ENCODE measurements around the gene PINLYP.
A peak's percentile ranks its signal among the peaks of the same experiment; 100 is the strongest.

Gene PINLYP

GRCh38 chr19:43616306-43616705 is 40.7 kb downstream of the PINLYP start:
- Histone ChIP-seq H3K27me3 (ENCODE audit: insufficient read depth, low read length) (no peaks in the 10 kb centered on the region), H3K9me3 (ENCODE audit: insufficient read depth, low read depth, low read length) (no peaks in the 10 kb centered on the region), H3K9ac (ENCODE audit: low read depth, low read length) (no peak overlapping the region), H3K36me3 (ENCODE audit: insufficient read depth, low read depth, low read length) (peaks cover 26% of the 10 kb centered on the region), H3K4me1 (ENCODE audit: insufficient read depth, low read length) (no peaks in the 10 kb centered on the region; the same call in 1 of the 2 replicates), H3K4me3 (ENCODE audit: low read length) (no peak overlapping the region; the same call in 1 of the 2 replicates), H3K27ac (ENCODE audit: low read length) (no peak overlapping the region)

- Histone ChIP-seq H3K27me3 (ENCODE audit: insufficient read depth, low read length) (no peaks in the 10 kb centered on the region), H3K4me3 (ENCODE audit: low read length) (no peak overlapping the region), H3K9me3 (ENCODE audit: insufficient read depth, low read depth, low read length) (no peaks in the 10 kb centered on the region), H3K9ac (ENCODE audit: low read depth, low read length) (no peak overlapping the region), H3K36me3 (ENCODE audit: insufficient read depth, low read depth, low read length) (peaks cover 22% of the 10 kb centered on the region), H3K4me1 (ENCODE audit: insufficient read depth, low read length) (no peaks in the 10 kb centered on the region; the same call in 1 of the 2 replicates), H3K27ac (ENCODE audit: low read length) (no peak overlapping the region)
Observed at GRCh38 chr19:43616954-43617353, 41.4 kb downstream of the PINLYP start.

- peak overlapping the region; percentile 81 for H3K9ac ChIP-seq (ENCODE audit: low read depth, low read length)
- no peaks in the 10 kb centered on the region for H3K9me3 ChIP-seq (ENCODE audit: insufficient read depth, low read depth, low read length)
- peak overlapping the region; percentile 71 for H3K4me3 ChIP-seq (ENCODE audit: low read length)
- H3K27me3 ChIP-seq (ENCODE audit: insufficient read depth, low read length): no peaks in the 10 kb centered on the region
- peak overlapping the region; percentile 57 for H3K27ac ChIP-seq (ENCODE audit: low read length)
- no peaks in the 10 kb centered on the region; the same call in 1 of the 2 replicates for H3K4me1 ChIP-seq (ENCODE audit: insufficient read depth, low read length)
- H3K36me3 ChIP-seq (ENCODE audit: insufficient read depth, low read depth, low read length): peaks cover 2% of the 10 kb centered on the region
Observed at GRCh38 chr19:43618921-43619261, 43.3 kb downstream of the PINLYP start.

GRCh38 chr19:43619262-43620060 is 43.9 kb downstream of the PINLYP start, which contains the start of gene ZNF428:
TSS of gene ZNF428 (minus strand) at chr19:43619629. CDS start at chr19:43614304, 5,325 bp downstream.
- Histone ChIP-seq H3K36me3 (ENCODE audit: insufficient read depth, low read depth, low read length) (no peaks in the 10 kb centered on the region; the same call in 1 of the 2 replicates), H3K27me3 (ENCODE audit: insufficient read depth, low read length) (no peaks in the 10 kb centered on the region), H3K9me3 (ENCODE audit: insufficient read depth, low read depth, low read length) (no peaks in the 10 kb centered on the region), H3K9ac (ENCODE audit: low read depth, low read length) (peak within 1 kb of the TSS; percentile 81), H3K4me1 (ENCODE audit: insufficient read depth, low read length) (no peaks in the 10 kb centered on the region; the same call in 1 of the 2 replicates), H3K4me3 (ENCODE audit: low read length) (peak within 1 kb of the TSS; percentile 71), H3K27ac (ENCODE audit: low read length) (peak within 1 kb of the TSS; percentile 57)

- peak overlapping the region; percentile 57 for H3K27ac ChIP-seq (ENCODE audit: low read length)
Observed at GRCh38 chr19:43620061-43621001, 44.7 kb downstream of the PINLYP start.

GRCh38 chr19:43622070-43622469 is 46.5 kb downstream of the PINLYP start:
- Histone ChIP-seq H3K27me3 (ENCODE audit: insufficient read depth, low read length) (peaks cover 4% of the 10 kb centered on the region; the same call in 1 of the 2 replicates), H3K27ac (ENCODE audit: low read length) (no peak overlapping the region), H3K4me1 (ENCODE audit: insufficient read depth, low read length) (no peaks in the 10 kb centered on the region; the same call in 1 of the 2 replicates), H3K9me3 (ENCODE audit: insufficient read depth, low read depth, low read length) (no peaks in the 10 kb centered on the region), H3K9ac (ENCODE audit: low read depth, low read length) (no peak overlapping the region), H3K36me3 (ENCODE audit: insufficient read depth, low read depth, low read length) (no peaks in the 10 kb centered on the region; the same call in 1 of the 2 replicates), H3K4me3 (ENCODE audit: low read length) (no peak overlapping the region)

More at GRCh38 chr19:43620061-43621001, 44.7 kb downstream of the PINLYP start:
- Histone ChIP-seq H3K36me3 (ENCODE audit: insufficient read depth, low read depth, low read length) (no peaks in the 10 kb centered on the region; the same call in 1 of the 2 replicates), H3K4me3 (ENCODE audit: low read length) (peak overlapping the region; percentile 71; the same call in 1 of the 2 replicates), H3K27me3 (ENCODE audit: insufficient read depth, low read length) (no peaks in the 10 kb centered on the region), H3K4me1 (ENCODE audit: insufficient read depth, low read length) (no peaks in the 10 kb centered on the region; the same call in 1 of the 2 replicates), H3K9ac (ENCODE audit: low read depth, low read length) (peak overlapping the region; percentile 81; the same call in 1 of the 2 replicates), H3K9me3 (ENCODE audit: insufficient read depth, low read depth, low read length) (no peaks in the 10 kb centered on the region)

GRCh38 chr19:43622956-43623355 is 47.4 kb downstream of the PINLYP start:
- H3K36me3 ChIP-seq (ENCODE audit: insufficient read depth, low read depth, low read length): no peaks in the 10 kb centered on the region; the same call in 1 of the 2 replicates
- no peak overlapping the region for H3K9ac ChIP-seq (ENCODE audit: low read depth, low read length)
- no peak overlapping the region for H3K4me3 ChIP-seq (ENCODE audit: low read length)
- no peaks in the 10 kb centered on the region; the same call in 1 of the 2 replicates for H3K4me1 ChIP-seq (ENCODE audit: insufficient read depth, low read length)
- H3K9me3 ChIP-seq (ENCODE audit: insufficient read depth, low read depth, low read length): no peaks in the 10 kb centered on the region
- H3K27ac ChIP-seq (ENCODE audit: low read length): no peak overlapping the region
- H3K27me3 ChIP-seq (ENCODE audit: insufficient read depth, low read length): peaks cover 10% of the 10 kb centered on the region; the same call in 1 of the 2 replicates

GRCh38 chr19:43623889-43624670 is 48.5 kb downstream of the PINLYP start:
- H3K36me3 ChIP-seq (ENCODE audit: insufficient read depth, low read depth, low read length): no peaks in the 10 kb centered on the region; the same call in 1 of the 2 replicates
- no peaks in the 10 kb centered on the region for H3K4me1 ChIP-seq (ENCODE audit: insufficient read depth, low read length)
- H3K4me3 ChIP-seq (ENCODE audit: low read length): no peak overlapping the region
- no peak overlapping the region for H3K9ac ChIP-seq (ENCODE audit: low read depth, low read length)
- H3K27me3 ChIP-seq (ENCODE audit: insufficient read depth, low read length): peaks cover 10% of the 10 kb centered on the region; the same call in 1 of the 2 replicates
- no peak overlapping the region for H3K27ac ChIP-seq (ENCODE audit: low read length)
- H3K9me3 ChIP-seq (ENCODE audit: insufficient read depth, low read depth, low read length): no peaks in the 10 kb centered on the region

- H3K27ac ChIP-seq (ENCODE audit: low read length): no peak overlapping the region
- H3K27me3 ChIP-seq (ENCODE audit: insufficient read depth, low read length): peaks cover 10% of the 10 kb centered on the region; the same call in 1 of the 2 replicates
- no peak overlapping the region for H3K9ac ChIP-seq (ENCODE audit: low read depth, low read length)
- H3K9me3 ChIP-seq (ENCODE audit: insufficient read depth, low read depth, low read length): no peaks in the 10 kb centered on the region
- H3K4me1 ChIP-seq (ENCODE audit: insufficient read depth, low read length): no peaks in the 10 kb centered on the region
- H3K36me3 ChIP-seq (ENCODE audit: insufficient read depth, low read depth, low read length): no peaks in the 10 kb centered on the region; the same call in 1 of the 2 replicates
- H3K4me3 ChIP-seq (ENCODE audit: low read length): no peak overlapping the region
Observed at GRCh38 chr19:43624933-43625332, 49.3 kb downstream of the PINLYP start.

- Histone ChIP-seq H3K4me1 (ENCODE audit: insufficient read depth, low read length) (no peaks in the 10 kb centered on the region), H3K9ac (ENCODE audit: low read depth, low read length) (no peak overlapping the region), H3K27ac (ENCODE audit: low read length) (no peak overlapping the region), H3K4me3 (ENCODE audit: low read length) (no peak overlapping the region), H3K36me3 (ENCODE audit: insufficient read depth, low read depth, low read length) (no peaks in the 10 kb centered on the region; the same call in 1 of the 2 replicates), H3K27me3 (ENCODE audit: insufficient read depth, low read length) (peaks cover 10% of the 10 kb centered on the region; the same call in 1 of the 2 replicates), H3K9me3 (ENCODE audit: insufficient read depth, low read depth, low read length) (no peaks in the 10 kb centered on the region)
Observed at GRCh38 chr19:43625918-43626579, 50.4 kb downstream of the PINLYP start.
